Measurements from ENCODE around the gene C2orf69.
"Not testable (repeated sequence)": the region's sequence is repeated elsewhere in the genome, so short reads cannot be mapped to it uniquely, and the experiment has no call there.

The C2orf69 gene

GRCh38 chr2:199911052-199911876, at the start of gene C2orf69:
Gene C2orf69 (plus strand): TSS chr2:199911293. CDS start chr2:199911439, 146 bp downstream.
- FAIRE-seq = peak; percentile 32
- peak; percentile 96 for DNase-seq (ENCODE audit: low spot score)

GRCh38 chr2:199862788-199863187, 48.3 kb upstream of the C2orf69 start:
- DNase-seq (ENCODE audit: low spot score) (no peak), FAIRE-seq (no peak)

GRCh38 chr2:199865905-199866304, 45.2 kb upstream of the C2orf69 start:
- DNase-seq (ENCODE audit: low spot score) = no peak
- FAIRE-seq = no peak

GRCh38 chr2:199868431-199869226, 42.5 kb upstream of the C2orf69 start:
- FAIRE-seq = no peak
- DNase-seq (ENCODE audit: low spot score) = no peak

- FAIRE-seq = no peak
- DNase-seq (ENCODE audit: low spot score) = no peak
Measured at GRCh38 chr2:199869227-199869541, 41.9 kb upstream of the C2orf69 start.

- DNase-seq (ENCODE audit: low spot score) (no peak), FAIRE-seq (no peak)
Measured at GRCh38 chr2:199869653-199870052, 41.4 kb upstream of the C2orf69 start.

- no peak for DNase-seq (ENCODE audit: low spot score)
Measured at GRCh38 chr2:199870581-199870980, 40.5 kb upstream of the C2orf69 start.

GRCh38 chr2:199874209-199874608, 36.9 kb upstream of the C2orf69 start:
- FAIRE-seq (no peak), DNase-seq (ENCODE audit: low spot score) (no peak)

More at GRCh38 chr2:199870581-199870980, 40.5 kb upstream of the C2orf69 start:
- no peak for FAIRE-seq

GRCh38 chr2:199875400-199875799, 35.7 kb upstream of the C2orf69 start:
- no peak for FAIRE-seq
- no peak for DNase-seq (ENCODE audit: low spot score)

GRCh38 chr2:199882667-199883066, 28.4 kb upstream of the C2orf69 start:
- FAIRE-seq (no peak), DNase-seq (ENCODE audit: low spot score) (no peak)

GRCh38 chr2:199883474-199884212, 27.4 kb upstream of the C2orf69 start:
- FAIRE-seq (peak; percentile 42), DNase-seq (ENCODE audit: low spot score) (no peak)

GRCh38 chr2:199895406-199895805, 15.7 kb upstream of the C2orf69 start:
- FAIRE-seq (no peak), DNase-seq (ENCODE audit: low spot score) (no peak)

- DNase-seq (ENCODE audit: low spot score) = no peak
- FAIRE-seq = no peak
Measured at GRCh38 chr2:199896617-199897016, 14.5 kb upstream of the C2orf69 start.

GRCh38 chr2:199901942-199902341, 9.2 kb upstream of the C2orf69 start:
- DNase-seq (ENCODE audit: low spot score) (no peak), FAIRE-seq (no peak)

GRCh38 chr2:199902486-199903110, 8.5 kb upstream of the C2orf69 start:
- DNase-seq (ENCODE audit: low spot score) (no peak), FAIRE-seq (no peak)

GRCh38 chr2:199903111-199903510, 8.0 kb upstream of the C2orf69 start:
- DNase-seq (ENCODE audit: low spot score) (no peak), FAIRE-seq (no peak)

- no peak for FAIRE-seq
- no peak for DNase-seq (ENCODE audit: low spot score)
Measured at GRCh38 chr2:199907008-199907714, 3.9 kb upstream of the C2orf69 start.

- FAIRE-seq = no peak
- no peak for DNase-seq (ENCODE audit: low spot score)
Measured at GRCh38 chr2:199910338-199911051, 598 bp upstream of the C2orf69 start.

- FAIRE-seq = no peak
- DNase-seq (ENCODE audit: low spot score) = no peak
Measured at GRCh38 chr2:199911877-199912161, 726 bp downstream of the C2orf69 start.

GRCh38 chr2:199912553-199913114, 1.5 kb downstream of the C2orf69 start:
- FAIRE-seq = not testable (repeated sequence)

More at GRCh38 chr2:199912553-199913114, 1.5 kb downstream of the C2orf69 start:
- DNase-seq (ENCODE audit: low spot score) = not testable (repeated sequence)
